ENCODE data around the gene CEACAM20.

CEACAM20 gene

DNA sequence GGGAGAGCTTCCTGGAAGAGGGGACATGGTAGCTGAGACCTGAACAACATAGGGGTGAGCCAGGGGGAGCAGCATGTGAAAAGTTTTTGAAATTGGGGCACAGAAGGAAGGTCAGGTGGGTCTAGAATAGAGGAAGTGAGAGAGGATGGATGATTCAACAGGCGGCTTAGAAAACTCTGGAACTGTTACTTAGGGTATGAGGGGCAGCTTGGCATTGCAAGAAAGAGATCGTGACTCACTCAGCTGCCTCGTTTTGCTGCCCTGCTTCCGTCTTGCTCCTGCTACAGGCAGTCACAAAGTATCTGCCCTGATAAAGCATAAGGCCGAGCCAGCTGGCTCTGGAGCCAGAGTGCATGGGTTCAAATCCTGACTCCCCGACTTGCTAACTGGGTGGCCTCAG lies 1.3 kb upstream of the CEACAM20 start:
- H3K4me3 ChIP-seq (ENCODE audit: low read depth in 1 of 5, low read length in 5 of 5) = no peak overlapping the region
- H3K36me3 ChIP-seq (ENCODE audit: control insufficient read depth in 5 of 5, insufficient read depth in 5 of 5, low read length in 5 of 5) = no peaks in the 10 kb centered on the region
- H3K27ac ChIP-seq (ENCODE audit: low read depth, low read length) = no peak overlapping the region
- H3K9me3 ChIP-seq (ENCODE audit: control insufficient read depth in 5 of 5, low read length in 5 of 5) = no peaks in the 10 kb centered on the region
- peaks cover 5 to 19% (median 12%) of the 10 kb centered on the region in 5 donors for H3K27me3 ChIP-seq (ENCODE audit: control insufficient read depth in 5 of 5, insufficient read depth in 4 of 5, low read length in 5 of 5)
- no peaks in the 10 kb centered on the region for H3K4me1 ChIP-seq (ENCODE audit: control insufficient read depth in 5 of 5, insufficient read depth in 5 of 5, low read length in 5 of 5)
- H3K9ac ChIP-seq (ENCODE audit: low read length in 5 of 5) = no peak overlapping the region

DNA sequence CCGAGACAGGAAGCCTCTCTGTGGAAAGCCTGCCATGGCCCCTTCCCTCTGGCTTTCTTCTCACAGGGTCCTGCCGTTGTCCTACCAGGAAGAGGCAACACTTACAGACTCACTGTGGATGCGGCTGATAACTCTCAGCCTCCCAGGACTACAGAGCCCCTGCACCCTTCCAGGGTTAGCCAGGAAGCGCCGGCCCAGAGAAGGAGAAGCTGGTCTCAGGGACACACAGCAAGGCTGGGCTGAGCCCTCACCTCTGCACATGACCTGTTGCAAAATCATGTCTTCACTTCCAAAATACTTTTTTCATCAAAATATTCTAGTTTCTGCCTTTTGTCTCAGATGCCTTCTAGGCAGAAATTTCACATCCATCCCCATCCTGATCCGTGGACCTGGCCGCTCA lies 1.9 kb downstream of the CEACAM20 start:
- H3K36me3 ChIP-seq (ENCODE audit: control insufficient read depth in 5 of 5, insufficient read depth in 5 of 5, low read length in 5 of 5) = no peaks in the 10 kb centered on the region
- H3K27ac ChIP-seq (ENCODE audit: low read depth, low read length) = no peak overlapping the region
- peaks cover 3 to 21% (median 9%) of the 10 kb centered on the region in 5 donors for H3K27me3 ChIP-seq (ENCODE audit: control insufficient read depth in 5 of 5, insufficient read depth in 4 of 5, low read length in 5 of 5)
- no peak overlapping the region for H3K4me3 ChIP-seq (ENCODE audit: low read depth in 1 of 5, low read length in 5 of 5)
- H3K9ac ChIP-seq (ENCODE audit: low read length in 5 of 5) = no peak overlapping the region
- no peaks in the 10 kb centered on the region for H3K4me1 ChIP-seq (ENCODE audit: control insufficient read depth in 5 of 5, insufficient read depth in 5 of 5, low read length in 5 of 5)
- H3K9me3 ChIP-seq (ENCODE audit: control insufficient read depth in 5 of 5, low read length in 5 of 5) = peaks cover 0 to 11% (median 6%) of the 10 kb centered on the region in 5 donors

GRCh38 chr19:44525721-44526430 lies 3.6 kb downstream of the CEACAM20 start:
- no peak overlapping the region for H3K27ac ChIP-seq (ENCODE audit: low read depth, low read length)
- H3K4me1 ChIP-seq (ENCODE audit: control insufficient read depth in 5 of 5, insufficient read depth in 5 of 5, low read length in 5 of 5) = no peaks in the 10 kb centered on the region
- H3K27me3 ChIP-seq (ENCODE audit: control insufficient read depth in 5 of 5, insufficient read depth in 4 of 5, low read length in 5 of 5) = peaks cover 0 to 13% (median 7%) of the 10 kb centered on the region in 5 donors

DNA sequence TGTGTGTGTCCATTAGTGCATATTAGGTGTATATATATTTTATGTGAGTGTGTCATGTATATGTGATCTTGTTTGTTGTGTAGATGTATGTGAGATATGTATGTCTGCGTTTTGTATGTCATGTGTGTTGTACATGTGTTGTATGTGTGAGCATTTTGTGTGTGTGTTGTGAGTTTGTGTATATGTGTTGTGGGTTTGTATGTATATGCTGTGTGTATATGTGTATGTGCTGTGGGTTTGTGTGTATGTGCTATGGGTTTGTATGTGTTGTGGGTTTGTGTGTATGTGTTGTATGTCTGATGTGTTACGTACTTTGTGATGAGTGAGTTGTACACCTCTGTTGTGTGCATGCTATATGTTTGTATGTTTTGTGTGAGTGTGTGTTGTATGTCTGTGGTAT lies 8.1 kb downstream of the CEACAM20 start:
- Histone ChIP-seq H3K9me3 (ENCODE audit: control insufficient read depth in 5 of 5, low read length in 5 of 5) (peaks cover 0 to 30% (median 13%) of the 10 kb centered on the region in 5 donors), H3K4me3 (ENCODE audit: low read depth in 1 of 5, low read length in 5 of 5) (no peak overlapping the region), H3K27ac (ENCODE audit: low read depth, low read length) (no peak overlapping the region), H3K4me1 (ENCODE audit: control insufficient read depth in 5 of 5, insufficient read depth in 5 of 5, low read length in 5 of 5) (no peaks in the 10 kb centered on the region), H3K9ac (ENCODE audit: low read length in 5 of 5) (no peak overlapping the region), H3K27me3 (ENCODE audit: control insufficient read depth in 5 of 5, insufficient read depth in 4 of 5, low read length in 5 of 5) (peaks cover 0 to 6% (median 2%) of the 10 kb centered on the region in 5 donors), H3K36me3 (ENCODE audit: control insufficient read depth in 5 of 5, insufficient read depth in 5 of 5, low read length in 5 of 5) (no peaks in the 10 kb centered on the region)

More at GRCh38 chr19:44525721-44526430, 3.6 kb downstream of the CEACAM20 start:
- Histone ChIP-seq H3K9me3 (ENCODE audit: control insufficient read depth in 5 of 5, low read length in 5 of 5) (peaks cover 0 to 15% (median 6%) of the 10 kb centered on the region in 5 donors), H3K4me3 (ENCODE audit: low read depth in 1 of 5, low read length in 5 of 5) (no peak overlapping the region), H3K9ac (ENCODE audit: low read length in 5 of 5) (no peak overlapping the region), H3K36me3 (ENCODE audit: control insufficient read depth in 5 of 5, insufficient read depth in 5 of 5, low read length in 5 of 5) (no peaks in the 10 kb centered on the region)

GRCh38 chr19:44517146-44517545 lies 12.3 kb downstream of the CEACAM20 start:
- Histone ChIP-seq H3K9ac (ENCODE audit: low read length in 5 of 5) (no peak overlapping the region), H3K4me3 (ENCODE audit: low read depth in 1 of 5, low read length in 5 of 5) (no peak overlapping the region), H3K4me1 (ENCODE audit: control insufficient read depth in 5 of 5, insufficient read depth in 5 of 5, low read length in 5 of 5) (no peaks in the 10 kb centered on the region), H3K27me3 (ENCODE audit: control insufficient read depth in 5 of 5, insufficient read depth in 4 of 5, low read length in 5 of 5) (peaks cover 0 to 5% (median 3%) of the 10 kb centered on the region in 5 donors), H3K27ac (ENCODE audit: low read depth, low read length) (no peak overlapping the region), H3K9me3 (ENCODE audit: control insufficient read depth in 5 of 5, low read length in 5 of 5) (peaks cover 0 to 22% (median 10%) of the 10 kb centered on the region in 5 donors), H3K36me3 (ENCODE audit: control insufficient read depth in 5 of 5, insufficient read depth in 5 of 5, low read length in 5 of 5) (no peaks in the 10 kb centered on the region)

- Histone ChIP-seq H3K4me1 (ENCODE audit: control insufficient read depth in 5 of 5, insufficient read depth in 5 of 5, low read length in 5 of 5) (no peaks in the 10 kb centered on the region), H3K4me3 (ENCODE audit: low read depth in 1 of 5, low read length in 5 of 5) (no peak overlapping the region), H3K27me3 (ENCODE audit: control insufficient read depth in 5 of 5, insufficient read depth in 4 of 5, low read length in 5 of 5) (peaks cover 0 to 5% (median 3%) of the 10 kb centered on the region in 5 donors), H3K27ac (ENCODE audit: low read depth, low read length) (no peak overlapping the region), H3K36me3 (ENCODE audit: control insufficient read depth in 5 of 5, insufficient read depth in 5 of 5, low read length in 5 of 5) (no peaks in the 10 kb centered on the region), H3K9me3 (ENCODE audit: control insufficient read depth in 5 of 5, low read length in 5 of 5) (peaks cover 0 to 16% (median 10%) of the 10 kb centered on the region in 5 donors), H3K9ac (ENCODE audit: low read length in 5 of 5) (no peak overlapping the region)
Measured at GRCh38 chr19:44515907-44516306, 13.6 kb downstream of the CEACAM20 start.

GRCh38 chr19:44515031-44515430 lies 14.4 kb downstream of the CEACAM20 start:
- Histone ChIP-seq H3K27me3 (ENCODE audit: control insufficient read depth in 5 of 5, insufficient read depth in 4 of 5, low read length in 5 of 5) (peaks cover 0 to 5% (median 3%) of the 10 kb centered on the region in 5 donors), H3K4me3 (ENCODE audit: low read depth in 1 of 5, low read length in 5 of 5) (no peak overlapping the region), H3K27ac (ENCODE audit: low read depth, low read length) (no peak overlapping the region), H3K9me3 (ENCODE audit: control insufficient read depth in 5 of 5, low read length in 5 of 5) (peaks cover 0 to 10% (median 7%) of the 10 kb centered on the region in 5 donors), H3K9ac (ENCODE audit: low read length in 5 of 5) (no peak overlapping the region), H3K4me1 (ENCODE audit: control insufficient read depth in 5 of 5, insufficient read depth in 5 of 5, low read length in 5 of 5) (no peaks in the 10 kb centered on the region), H3K36me3 (ENCODE audit: control insufficient read depth in 5 of 5, insufficient read depth in 5 of 5, low read length in 5 of 5) (no peaks in the 10 kb centered on the region)

DNA sequence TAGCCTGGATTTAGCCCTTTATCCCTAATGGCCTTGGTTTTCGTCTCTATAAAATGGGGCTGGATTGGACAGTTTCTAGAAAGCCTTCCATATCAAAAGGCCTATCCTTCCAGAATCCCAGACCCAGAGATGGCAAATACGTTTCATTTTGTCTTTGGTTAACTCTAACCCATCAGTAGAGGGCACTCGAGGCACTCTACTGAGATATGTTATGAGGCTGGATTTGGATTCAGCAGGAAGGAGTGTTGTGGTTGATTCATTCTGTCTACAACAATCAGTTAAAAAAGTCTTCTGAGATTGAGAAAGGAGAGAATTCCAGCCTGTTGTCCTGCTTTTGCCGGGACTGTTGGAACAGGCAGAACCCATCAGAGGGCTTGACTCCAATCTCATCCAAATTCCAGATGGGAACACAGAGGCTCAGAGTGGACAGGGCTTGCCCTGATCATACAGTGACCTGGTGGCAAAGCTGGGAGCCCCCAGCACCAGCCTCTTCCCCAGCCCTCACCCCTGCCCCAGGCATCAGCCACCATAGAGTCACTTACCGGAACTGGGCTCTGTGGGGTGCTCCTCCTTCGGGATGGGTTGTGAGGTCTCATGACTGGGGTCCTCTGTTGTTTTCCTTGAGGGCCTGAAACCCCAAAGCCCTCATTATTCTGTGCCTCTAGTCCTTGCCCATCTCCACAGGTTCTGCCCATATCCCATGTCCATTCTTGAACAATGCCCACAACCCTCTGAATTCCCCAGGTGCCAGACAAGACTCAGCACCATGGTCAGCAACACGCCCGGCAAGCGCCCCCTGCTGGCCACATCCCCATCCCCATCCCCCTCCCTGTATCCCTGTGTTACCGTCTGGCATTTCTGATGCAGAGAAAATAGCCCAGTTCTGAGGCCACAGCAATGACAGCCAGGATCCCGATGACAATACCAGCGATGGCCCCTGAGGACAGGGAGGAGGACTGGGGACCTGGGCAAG lies 16.9 kb downstream of the CEACAM20 start:
- Histone ChIP-seq H3K4me1 (ENCODE audit: control insufficient read depth in 5 of 5, insufficient read depth in 5 of 5, low read length in 5 of 5) (no peaks in the 10 kb centered on the region), H3K27ac (ENCODE audit: low read depth, low read length) (no peak overlapping the region), H3K27me3 (ENCODE audit: control insufficient read depth in 5 of 5, insufficient read depth in 4 of 5, low read length in 5 of 5) (peaks cover 0 to 5% (median 3%) of the 10 kb centered on the region in 5 donors), H3K9ac (ENCODE audit: low read length in 5 of 5) (no peak overlapping the region), H3K36me3 (ENCODE audit: control insufficient read depth in 5 of 5, insufficient read depth in 5 of 5, low read length in 5 of 5) (no peaks in the 10 kb centered on the region), H3K4me3 (ENCODE audit: low read depth in 1 of 5, low read length in 5 of 5) (no peak overlapping the region), H3K9me3 (ENCODE audit: control insufficient read depth in 5 of 5, low read length in 5 of 5) (peaks cover 0 to 8% (median 2%) of the 10 kb centered on the region in 5 donors)

- Histone ChIP-seq H3K36me3 (ENCODE audit: control insufficient read depth in 5 of 5, insufficient read depth in 5 of 5, low read length in 5 of 5) (no peaks in the 10 kb centered on the region), H3K9ac (ENCODE audit: low read length in 5 of 5) (no peak overlapping the region), H3K9me3 (ENCODE audit: control insufficient read depth in 5 of 5, low read length in 5 of 5) (peaks cover 0 to 10% (median 6%) of the 10 kb centered on the region in 5 donors), H3K27ac (ENCODE audit: low read depth, low read length) (no peak overlapping the region), H3K4me1 (ENCODE audit: control insufficient read depth in 5 of 5, insufficient read depth in 5 of 5, low read length in 5 of 5) (no peaks in the 10 kb centered on the region), H3K4me3 (ENCODE audit: low read depth in 1 of 5, low read length in 5 of 5) (no peak overlapping the region), H3K27me3 (ENCODE audit: control insufficient read depth in 5 of 5, insufficient read depth in 4 of 5, low read length in 5 of 5) (peaks cover 0 to 18% (median 4%) of the 10 kb centered on the region in 5 donors)
Measured at GRCh38 chr19:44509478-44509877, 20.0 kb downstream of the CEACAM20 start.

Measured in subcutaneous abdominal adipose tissue (tissue), 5 donors.